ENCODE data around the gene GTF2E1. TPM values are rescaled to one million over a fixed set of nuclear protein-coding genes. Genes with fewer than 3 reads are reported as not detected.
A peak's percentile ranks its signal among the peaks of the same experiment; 100 is the strongest.
"Not testable (repeated sequence)": the region's sequence is repeated elsewhere in the genome, so short reads cannot be mapped to it uniquely, and the experiment has no call there.

GTF2E1 gene
- polyA plus RNA-seq, 5 donors: 11.7 to 14.6 (median 13.2) TPM

DNA sequence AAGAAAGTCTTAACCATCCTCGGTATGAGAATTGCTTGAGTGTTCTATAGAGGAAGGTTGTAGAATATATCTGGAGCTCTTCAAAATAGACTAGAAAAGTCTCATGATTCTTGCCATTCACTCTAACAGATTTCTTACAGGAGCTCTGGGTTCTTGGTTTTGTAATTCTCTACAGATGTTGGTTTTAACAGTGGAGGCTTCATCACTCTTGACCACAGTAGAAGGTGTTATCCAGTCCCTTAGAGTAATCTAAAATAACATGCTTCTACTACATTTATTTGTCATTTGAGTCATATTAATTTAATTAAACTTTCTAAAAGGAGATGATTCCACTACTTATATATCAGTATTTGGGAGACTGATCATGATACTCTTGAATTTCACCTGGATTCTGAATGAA is 9.7 kb downstream of the GTF2E1 start:
- no peak for DNase-seq

DNA sequence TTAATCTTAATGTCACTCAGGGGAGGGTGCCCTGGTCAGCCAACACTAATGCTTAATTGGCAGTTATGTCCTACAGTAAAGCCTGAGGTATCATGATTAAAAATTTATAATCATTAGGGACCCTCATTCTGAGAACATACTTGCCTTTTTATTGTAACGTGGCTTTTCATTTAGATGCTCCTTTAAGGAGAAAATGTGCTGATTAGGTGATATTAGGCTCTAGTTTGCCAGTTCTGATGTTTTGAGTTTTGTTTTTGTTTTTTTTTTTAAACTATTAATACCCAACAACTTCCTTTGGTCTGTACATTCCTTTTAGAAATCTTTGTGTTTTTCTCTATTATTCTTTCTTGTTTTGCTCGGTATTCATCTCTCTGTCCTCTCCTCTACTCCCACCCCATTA is 10.3 kb downstream of the GTF2E1 start:
- DNase-seq: no peak

DNA sequence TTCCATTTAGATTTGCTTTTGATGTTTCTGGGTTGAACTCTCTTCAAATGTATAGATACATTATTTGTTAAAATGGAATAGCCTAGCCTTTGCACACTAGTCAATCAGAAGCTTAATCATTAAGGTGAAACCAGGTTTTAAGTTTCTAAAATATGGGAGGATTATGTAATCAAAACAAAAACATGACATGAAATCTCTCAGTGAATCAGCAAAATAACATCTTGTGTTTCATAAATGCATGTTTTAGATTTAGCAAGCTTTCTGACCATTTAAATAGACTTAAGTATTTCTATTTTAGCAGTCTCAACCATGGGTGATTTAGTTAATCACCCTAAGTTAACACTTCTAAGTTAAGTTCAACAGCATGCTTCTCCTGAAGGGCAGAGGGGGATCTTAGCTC is 11.3 kb downstream of the GTF2E1 start:
- no peak for DNase-seq

GRCh38 chr3:120756061-120756460 is 13.5 kb downstream of the GTF2E1 start:
- DNase-seq: no peak

DNA sequence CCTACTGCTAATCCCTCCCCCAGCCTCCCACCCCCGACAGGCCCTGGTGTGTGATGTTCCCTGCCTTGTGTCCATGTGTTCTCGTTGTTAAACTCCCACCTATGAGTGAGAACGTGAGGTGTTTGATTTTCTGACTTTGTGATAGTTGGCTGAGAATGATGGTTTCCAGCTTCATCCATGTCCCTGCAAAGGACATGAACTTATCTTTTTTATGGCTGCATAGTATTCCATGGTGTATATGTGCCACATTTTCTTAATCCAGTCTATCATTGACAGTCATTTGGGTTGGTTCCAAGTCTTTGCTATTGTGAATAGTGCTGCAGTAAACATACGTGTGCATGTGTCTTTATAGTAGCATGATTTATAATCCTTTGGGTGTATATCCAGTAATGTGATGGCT is 16.0 kb downstream of the GTF2E1 start:
- DNase-seq: not testable (repeated sequence)

DNA sequence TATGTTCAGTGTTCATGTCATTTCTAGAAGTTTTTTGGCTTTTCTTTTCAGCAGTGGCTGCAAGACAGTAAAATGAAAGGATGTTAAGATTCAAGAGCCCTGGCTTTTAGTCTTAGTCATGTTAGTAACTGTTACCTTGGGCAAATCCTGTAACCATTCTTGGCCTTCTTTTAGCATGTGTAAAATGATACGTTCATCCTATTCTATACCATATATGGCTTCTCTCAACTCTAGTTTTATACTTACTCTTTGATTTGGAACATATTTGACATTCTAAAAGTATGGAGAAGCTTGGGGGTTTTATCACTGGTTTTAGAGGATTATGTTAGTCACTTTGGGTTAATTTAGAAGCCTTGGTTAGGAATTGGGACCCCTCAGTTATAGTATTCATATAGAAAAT is 20.1 kb downstream of the GTF2E1 start:
- DNase-seq: no peak

DNA sequence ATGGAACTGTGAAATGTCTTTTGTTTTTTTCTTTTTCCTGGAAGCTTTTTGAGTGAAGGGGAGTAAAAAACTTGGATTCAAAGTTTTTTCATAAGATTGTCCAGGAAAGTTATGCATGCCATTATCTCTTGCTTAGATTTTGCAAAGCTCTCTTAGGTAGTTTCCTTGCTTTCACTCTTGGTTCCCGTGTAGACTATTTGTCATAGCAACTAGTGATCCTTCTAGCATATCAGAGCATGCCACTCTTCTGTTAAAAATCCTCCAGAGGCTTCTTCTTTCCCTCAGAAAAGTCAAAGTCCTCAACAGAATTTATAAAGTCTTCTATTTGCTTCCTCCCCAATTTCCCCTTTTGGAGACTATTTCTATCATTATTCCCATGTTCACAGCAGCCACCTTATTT is 21.1 kb downstream of the GTF2E1 start:
- no peak for DNase-seq

GRCh38 chr3:120764206-120764605 is 21.7 kb downstream of the GTF2E1 start:
- DNase-seq: no peak

GRCh38 chr3:120765830-120766493 is 23.4 kb downstream of the GTF2E1 start:
- no peak for DNase-seq

- DNase-seq: no peak
Observed at GRCh38 chr3:120766576-120766975, 24.0 kb downstream of the GTF2E1 start.

GRCh38 chr3:120767106-120767505 is 24.6 kb downstream of the GTF2E1 start:
- no peak for DNase-seq

GRCh38 chr3:120769436-120769835 is 26.9 kb downstream of the GTF2E1 start:
- no peak for DNase-seq

DNA sequence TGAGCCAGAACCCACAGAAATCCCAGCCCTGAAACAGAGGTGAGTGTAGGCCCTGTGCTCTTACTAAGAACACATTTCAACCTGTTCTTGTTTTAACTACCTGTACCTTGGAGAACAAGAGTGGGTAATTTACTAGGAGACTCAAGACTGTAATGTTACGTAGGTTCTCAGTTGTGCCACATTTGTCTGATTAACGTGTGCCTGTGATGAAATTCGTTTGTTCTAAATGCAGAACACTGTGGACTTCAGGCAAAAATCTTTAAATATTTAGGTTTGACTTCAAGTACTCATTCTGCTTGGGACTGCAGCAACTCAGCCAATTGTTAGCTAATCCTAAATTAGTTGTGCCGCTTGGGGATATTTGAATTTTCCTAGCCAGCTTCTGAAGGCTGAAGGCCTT is 28.3 kb downstream of the GTF2E1 start:
- no peak for DNase-seq

DNA sequence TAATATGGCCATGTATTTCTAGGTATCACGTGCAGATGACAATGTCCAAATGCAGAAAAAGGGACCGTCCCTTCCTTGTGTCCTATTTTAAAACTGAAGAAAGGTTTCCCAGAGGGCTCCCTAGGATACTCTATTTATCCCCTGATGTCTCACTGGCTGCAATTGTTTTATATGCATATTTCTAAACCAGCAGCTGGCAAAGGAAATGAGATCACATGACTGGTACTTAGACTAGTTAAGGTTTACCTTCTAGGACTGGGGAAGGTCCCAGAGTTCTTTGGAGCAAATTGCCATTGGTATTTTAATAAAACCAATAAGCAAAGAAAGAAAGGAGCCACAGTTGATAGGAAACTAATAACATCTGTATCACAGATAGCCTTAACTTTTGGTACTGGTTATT is 29.5 kb downstream of the GTF2E1 start:
- no peak for DNase-seq

GRCh38 chr3:120773932-120774331 is 31.4 kb downstream of the GTF2E1 start:
- no peak for DNase-seq

- no peak for DNase-seq
Observed at GRCh38 chr3:120775411-120775810, 32.9 kb downstream of the GTF2E1 start.

GRCh38 chr3:120778776-120779175 is 36.2 kb downstream of the GTF2E1 start:
- no peak for DNase-seq

DNA sequence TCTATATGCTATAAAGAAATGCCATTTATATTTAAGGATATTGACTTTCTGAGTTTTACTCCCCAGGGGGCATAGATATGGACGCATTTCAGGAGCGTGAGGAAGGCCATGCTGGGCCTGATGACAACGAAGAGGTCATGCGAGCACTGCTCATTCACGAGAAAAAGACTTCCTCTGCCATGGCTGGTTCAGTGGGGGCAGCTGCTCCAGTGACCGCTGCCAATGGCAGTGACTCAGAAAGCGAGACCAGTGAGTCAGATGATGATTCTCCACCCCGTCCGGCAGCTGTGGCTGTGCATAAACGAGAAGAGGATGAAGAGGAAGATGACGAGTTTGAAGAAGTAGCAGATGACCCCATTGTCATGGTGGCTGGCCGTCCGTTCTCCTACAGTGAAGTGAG is 38.4 kb downstream of the GTF2E1 start:
- DNase-seq: no peak

- not testable (repeated sequence) for DNase-seq
Observed at GRCh38 chr3:120785832-120786231, 43.3 kb downstream of the GTF2E1 start.

DNA sequence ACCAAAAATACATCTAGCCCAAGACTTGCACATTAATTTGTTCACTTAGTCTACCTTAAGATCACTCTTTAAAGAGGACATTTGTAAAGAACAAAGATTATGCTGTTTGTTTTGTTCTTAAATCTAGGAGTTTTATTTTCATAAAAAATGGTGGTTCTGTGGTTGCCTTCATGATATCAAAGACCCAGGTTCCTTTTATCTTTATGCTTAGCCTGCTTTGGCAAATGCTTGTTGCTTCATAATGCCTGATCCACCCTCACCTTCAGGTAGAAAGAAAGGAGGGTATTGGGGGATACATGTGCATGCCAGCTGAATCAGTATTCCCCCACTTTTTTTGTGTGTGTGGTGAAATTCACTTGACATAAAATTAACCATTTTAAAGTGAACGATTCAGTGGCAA is 48.5 kb downstream of the GTF2E1 start:
- no peak for DNase-seq

DNA sequence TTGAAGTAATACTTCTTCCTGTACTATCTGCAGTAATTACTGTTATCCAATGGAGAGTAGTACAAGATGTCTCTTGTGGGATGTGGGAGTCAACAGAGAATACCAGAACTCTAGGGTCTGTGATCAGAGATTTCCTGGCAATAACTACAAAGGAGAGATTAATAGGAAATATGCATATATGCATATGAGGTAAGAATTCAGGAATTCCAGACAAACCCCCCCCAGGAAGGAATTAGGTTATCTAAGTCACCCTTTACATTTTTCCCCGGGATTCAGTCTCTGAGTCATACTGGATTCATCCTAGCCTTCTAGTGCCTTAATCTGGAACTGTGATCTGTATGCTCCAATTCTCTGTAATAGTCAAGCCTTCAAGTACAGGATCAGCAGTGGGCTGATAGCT is 49.4 kb downstream of the GTF2E1 start:
- no peak for DNase-seq

- DNase-seq: no peak
Observed at GRCh38 chr3:120793601-120794000, 51.1 kb downstream of the GTF2E1 start.

DNA sequence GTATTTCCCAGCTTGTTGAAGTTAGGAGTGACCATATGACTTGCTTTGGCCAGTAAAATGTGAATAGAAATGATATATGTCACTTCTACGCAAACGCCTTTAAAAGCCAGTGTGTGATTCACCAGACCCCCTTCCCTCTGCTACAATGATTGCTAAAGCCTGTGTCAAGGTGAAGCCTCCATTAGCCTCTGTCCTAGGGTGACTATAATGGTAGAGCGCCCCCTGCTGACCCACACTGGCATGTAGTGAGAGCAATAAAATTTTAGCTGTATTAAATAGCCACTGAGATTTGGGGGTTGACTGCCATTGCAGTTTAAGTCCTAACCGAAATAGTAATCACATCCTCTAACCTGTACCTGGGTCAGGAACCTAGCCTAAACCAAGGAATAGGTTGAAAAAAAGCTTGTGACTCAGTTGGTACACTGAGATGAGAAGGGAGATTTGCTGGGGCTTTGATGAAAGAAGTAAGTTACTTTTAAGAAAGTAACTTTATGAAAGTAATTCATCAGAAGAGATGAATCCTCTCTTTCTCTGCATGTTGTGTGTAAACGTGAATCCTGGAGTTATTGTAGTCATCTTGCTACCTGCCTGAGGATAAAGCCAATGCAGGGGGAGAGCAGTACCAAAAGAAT is 52.6 kb downstream of the GTF2E1 start:
- peak; percentile 6 to 21 for DNase-seq

GRCh38 chr3:120795959-120796358 is 53.4 kb downstream of the GTF2E1 start:
- DNase-seq: no peak
